Measurements from ENCODE around the gene RASGRP3. TPM values are rescaled to one million over a fixed set of nuclear protein-coding genes. Genes with fewer than 3 reads are reported as not detected.

The RASGRP3 gene
- total and polyA plus RNA-seq, 2 of the 13 experiments (the other 11 are each of a cell fraction or from before 2014, with no cell fraction given) = 0.01 TPM; not detected in 1

- TF ChIP-seq, protein P1, sequence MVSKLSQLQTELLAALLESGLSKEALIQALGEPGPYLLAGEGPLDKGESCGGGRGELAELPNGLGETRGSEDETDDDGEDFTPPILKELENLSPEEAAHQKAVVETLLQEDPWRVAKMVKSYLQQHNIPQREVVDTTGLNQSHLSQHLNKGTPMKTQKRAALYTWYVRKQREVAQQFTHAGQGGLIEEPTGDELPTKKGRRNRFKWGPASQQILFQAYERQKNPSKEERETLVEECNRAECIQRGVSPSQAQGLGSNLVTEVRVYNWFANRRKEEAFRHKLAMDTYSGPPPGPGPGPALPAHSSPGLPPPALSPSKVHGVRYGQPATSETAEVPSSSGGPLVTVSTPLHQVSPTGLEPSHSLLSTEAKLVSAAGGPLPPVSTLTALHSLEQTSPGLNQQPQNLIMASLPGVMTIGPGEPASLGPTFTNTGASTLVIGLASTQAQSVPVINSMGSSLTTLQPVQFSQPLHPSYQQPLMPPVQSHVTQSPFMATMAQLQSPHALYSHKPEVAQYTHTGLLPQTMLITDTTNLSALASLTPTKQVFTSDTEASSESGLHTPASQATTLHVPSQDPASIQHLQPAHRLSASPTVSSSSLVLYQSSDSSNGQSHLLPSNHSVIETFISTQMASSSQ (IDR thresholded peaks at IDR 0.05; ENCODE audit: low read depth) = no peak
- TF ChIP-seq, protein P1 (CRISPR knock-in tag; IDR thresholded peaks at IDR 0.05; ENCODE audit: borderline replicate concordance) = peak; percentile 9; the same call in 1 of the 2 replicates
- TF ChIP-seq KLF15 (CRISPR knock-in tag; IDR thresholded peaks at IDR 0.05; ENCODE audit: borderline replicate concordance) (0 out of 2 replicates have a peak, but pooled peaks have one; percentile 36), SSRP1 (CRISPR knock-in tag; IDR thresholded peaks at IDR 0.05) (no peak), MAZ (IDR thresholded peaks at IDR 0.05; ENCODE audit: borderline replicate concordance, low read depth, low read length) (0 out of 2 replicates have a peak, but pooled peaks have one; percentile 49), MAZ (CRISPR knock-in tag; IDR thresholded peaks at IDR 0.05; ENCODE audit: low read depth) (no peak), ZNF703 (CRISPR knock-in tag; IDR thresholded peaks at IDR 0.05; ENCODE audit: borderline replicate concordance) (no peak), ZZZ3 (CRISPR knock-in tag; IDR thresholded peaks at IDR 0.05; ENCODE audit: borderline replicate concordance) (0 out of 2 replicates have a peak, but pooled peaks have one; percentile 14), ZBTB44 (CRISPR knock-in tag; IDR thresholded peaks at IDR 0.05) (no peak), ZNF510 (CRISPR knock-in tag; IDR thresholded peaks at IDR 0.05; ENCODE audit: low read depth) (peak; percentile 98), DNMT1 (CRISPR knock-in tag; IDR thresholded peaks at IDR 0.05) (0 out of 2 replicates have a peak, but pooled peaks have one; percentile 17), ZNF317 (CRISPR knock-in tag; IDR thresholded peaks at IDR 0.05) (peak; percentile 3; the same call in 1 of the 2 replicates), ZNF552 (CRISPR knock-in tag; IDR thresholded peaks at IDR 0.05; ENCODE audit: borderline replicate concordance) (0 out of 2 replicates have a peak, but pooled peaks have one; percentile 14), ZNF224 (CRISPR knock-in tag; IDR thresholded peaks at IDR 0.05) (peak; percentile 2; the same call in 1 of the 2 replicates), NFYB (CRISPR knock-in tag; IDR thresholded peaks at IDR 0.05) (no peak), ZNF879 (CRISPR knock-in tag; IDR thresholded peaks at IDR 0.05) (no peak), RBM39 (IDR thresholded peaks at IDR 0.05; ENCODE audit: low read depth, low read length, poor library complexity, severe bottlenecking) (peak; percentile 53), KDM6A (CRISPR knock-in tag; IDR thresholded peaks at IDR 0.05; ENCODE audit: low read depth) (no peak), NR2C2 (CRISPR knock-in tag; IDR thresholded peaks at IDR 0.05; ENCODE audit: borderline replicate concordance) (0 out of 2 replicates have a peak, but pooled peaks have one; percentile 50), ZNF263 (CRISPR knock-in tag; IDR thresholded peaks at IDR 0.05) (peak; percentile 65; the same call in 1 of the 2 replicates)
- TF ChIP-seq, protein P2, sequence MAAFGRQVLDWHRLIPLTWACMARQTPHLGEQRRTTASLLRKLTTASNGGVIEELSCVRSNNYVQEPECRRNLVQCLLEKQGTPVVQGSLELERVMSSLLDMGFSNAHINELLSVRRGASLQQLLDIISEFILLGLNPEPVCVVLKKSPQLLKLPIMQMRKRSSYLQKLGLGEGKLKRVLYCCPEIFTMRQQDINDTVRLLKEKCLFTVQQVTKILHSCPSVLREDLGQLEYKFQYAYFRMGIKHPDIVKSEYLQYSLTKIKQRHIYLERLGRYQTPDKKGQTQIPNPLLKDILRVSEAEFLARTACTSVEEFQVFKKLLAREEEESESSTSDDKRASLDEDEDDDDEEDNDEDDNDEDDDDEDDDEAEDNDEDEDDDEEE (CRISPR knock-in tag; IDR thresholded peaks at IDR 0.05) = no peak
These were observed 122.2 kb downstream of the RASGRP3 start (continued) for GRCh38 chr2:33598561-33599174.
